Suprapubic skin (tissue), 4 donors: ENCODE measurements around the gene INSR. TPM values are rescaled to one million over a fixed set of nuclear protein-coding genes. Genes with fewer than 3 reads are reported as not detected.
A peak's percentile ranks its signal among the peaks of the same experiment; 100 is the strongest.

Experiments used
- DNase-seq, 2 donors: peaks; one replicate each; pipeline ENCODE4 v3.0.0-alpha.2; 2019; ENCODE audit warnings: low spot score in 2 of 2
- H3K27ac ChIP-seq: fragments of 200-600 bp; sonication (generic); one replicate; pipeline ENCODE4 v1.5.1; 2019
- H3K27me3 ChIP-seq: fragments of 200-600 bp; sonication (generic); one replicate; pipeline ENCODE4 v1.5.1; 2019
- H3K36me3 ChIP-seq: fragments of 200-600 bp; sonication (generic); one replicate; pipeline ENCODE4 v1.5.1; 2019
- H3K4me1 ChIP-seq: fragments of 200-600 bp; sonication (generic); one replicate; pipeline ENCODE4 v1.5.1; 2019
- H3K4me3 ChIP-seq: fragments of 200-600 bp; sonication (generic); one replicate; pipeline ENCODE4 v1.5.1; 2019; ENCODE audit warnings: mild to moderate bottlenecking
- H3K9me3 ChIP-seq: fragments of 200-600 bp; sonication (generic); one replicate; pipeline ENCODE4 v1.5.1; 2019
- EP300 ChIP-seq: sonication (generic); formaldehyde crosslinking; IDR thresholded peaks from one replicate; pipeline ENCODE4 v1.6.1; 2017; ENCODE audit warnings: antibody characterized with exemption
- POLR2A ChIP-seq, 2 donors: fragments of 450-650 bp; IDR thresholded peaks; one replicate each; pipeline ENCODE4 v1.6.1; 2017; ENCODE audit warnings: antibody characterized with exemption in 2 of 2, mild to moderate bottlenecking in 2 of 2, moderate library complexity in 2 of 2
- POLR2AphosphoS5 ChIP-seq, 3 donors: sonication (generic); formaldehyde crosslinking; IDR thresholded peaks; one replicate each; pipeline ENCODE4 v1.6.1; 2017; ENCODE audit warnings: antibody characterized with exemption in 3 of 3
- WGBS: methylation state at CpG from one replicate; pipeline ENCODE4 v1.1.5; 2018; 5-methylcytosine and 5-hydroxymethylcytosine counted together
- total RNA-seq, 4 donors: library from RNA; depleted of rRNA; stranded (reverse); fragments of >200 nt; gene quantifications; one replicate each; pipeline ENCODE4 v1.1.0, GENCODE V29; 2016
- TF ChIP-seq, protein P1 (sequence below), 2 donors: fragments of 200-600 bp in 1 of 2; fragments of 450-650 bp in 1 of 2; sonication (generic) in 1 of 2; IDR thresholded peaks; one replicate each; pipeline ENCODE4 v1.5.1; 2016 to 2019; ENCODE audit warnings: antibody characterized with exemption in 2 of 2, mild to moderate bottlenecking in 1 of 2, moderate library complexity in 1 of 2

INSR gene
- total RNA-seq, 4 donors from 2014 or later, result 51.5 to 173 (median 77.8) TPM

DNA sequence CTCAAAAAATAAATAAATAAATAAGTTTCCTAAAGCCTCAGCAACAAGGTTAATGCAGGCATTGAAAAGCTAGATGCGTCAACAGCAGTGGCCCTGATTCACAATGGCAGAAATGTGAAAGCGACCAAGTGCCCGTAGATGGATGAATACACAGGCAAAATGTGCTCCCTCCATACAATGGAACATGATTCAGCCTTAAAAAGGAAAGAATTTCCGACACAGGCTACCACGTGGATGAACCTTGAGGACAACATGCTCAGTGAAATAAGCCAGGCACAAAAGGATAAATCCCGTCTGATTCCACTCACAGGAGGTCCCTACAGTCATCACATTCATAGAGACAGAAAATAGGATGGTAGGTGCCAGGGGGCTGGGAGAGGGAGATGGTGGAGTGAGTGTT lies 31.7 kb downstream of the INSR start:
- DNase-seq, result no peak
- Histone ChIP-seq H3K9me3 (no peaks in the 10 kb centered on the region), H3K27me3 (no peaks in the 10 kb centered on the region), H3K4me3 (no peak overlapping the region), H3K4me1 (peaks cover 53% of the 10 kb centered on the region), H3K27ac (no peak overlapping the region), H3K36me3 (peaks cover 8% of the 10 kb centered on the region)
- TF ChIP-seq POLR2AphosphoS5 (IDR thresholded peaks at IDR 0.05) (no peak), EP300 (no peak), POLR2A (IDR thresholded peaks at IDR 0.05) (no peak)
- TF ChIP-seq, protein P1, sequence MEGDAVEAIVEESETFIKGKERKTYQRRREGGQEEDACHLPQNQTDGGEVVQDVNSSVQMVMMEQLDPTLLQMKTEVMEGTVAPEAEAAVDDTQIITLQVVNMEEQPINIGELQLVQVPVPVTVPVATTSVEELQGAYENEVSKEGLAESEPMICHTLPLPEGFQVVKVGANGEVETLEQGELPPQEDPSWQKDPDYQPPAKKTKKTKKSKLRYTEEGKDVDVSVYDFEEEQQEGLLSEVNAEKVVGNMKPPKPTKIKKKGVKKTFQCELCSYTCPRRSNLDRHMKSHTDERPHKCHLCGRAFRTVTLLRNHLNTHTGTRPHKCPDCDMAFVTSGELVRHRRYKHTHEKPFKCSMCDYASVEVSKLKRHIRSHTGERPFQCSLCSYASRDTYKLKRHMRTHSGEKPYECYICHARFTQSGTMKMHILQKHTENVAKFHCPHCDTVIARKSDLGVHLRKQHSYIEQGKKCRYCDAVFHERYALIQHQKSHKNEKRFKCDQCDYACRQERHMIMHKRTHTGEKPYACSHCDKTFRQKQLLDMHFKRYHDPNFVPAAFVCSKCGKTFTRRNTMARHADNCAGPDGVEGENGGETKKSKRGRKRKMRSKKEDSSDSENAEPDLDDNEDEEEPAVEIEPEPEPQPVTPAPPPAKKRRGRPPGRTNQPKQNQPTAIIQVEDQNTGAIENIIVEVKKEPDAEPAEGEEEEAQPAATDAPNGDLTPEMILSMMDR (IDR thresholded peaks at IDR 0.05), result no peak
- 95% methylated on average over 6 of the region's 6 CpGs for WGBS

DNA sequence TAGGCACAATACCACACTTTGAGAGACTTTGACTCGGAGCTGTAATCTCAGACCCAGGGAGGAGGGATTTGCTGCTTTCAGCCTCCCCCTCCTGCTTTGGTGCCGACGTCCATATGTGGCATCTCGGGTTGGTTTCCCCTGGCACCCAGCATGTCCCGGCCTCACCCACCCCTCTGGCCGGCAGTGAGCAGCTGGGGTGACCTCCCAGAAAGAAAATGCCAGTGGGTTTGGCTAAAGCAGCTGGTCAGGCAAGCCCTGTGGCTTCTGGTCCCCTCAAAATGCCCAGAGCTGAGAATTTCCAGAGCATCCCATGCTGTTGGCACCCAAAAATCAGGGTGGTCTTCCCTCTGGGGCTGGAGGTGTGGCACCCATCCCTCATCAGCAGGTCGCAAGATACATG lies 34.1 kb downstream of the INSR start:
- no peak overlapping the region for H3K4me3 ChIP-seq
- DNase-seq, result no peak
- TF ChIP-seq, protein P1 (IDR thresholded peaks at IDR 0.05), result no peak
- no peak for TF ChIP-seq EP300
- no peak for TF ChIP-seq POLR2A (IDR thresholded peaks at IDR 0.05)
- TF ChIP-seq POLR2AphosphoS5 (IDR thresholded peaks at IDR 0.05), result no peak
- no peaks in the 10 kb centered on the region for H3K9me3 ChIP-seq
- H3K4me1 ChIP-seq, result peaks cover 47% of the 10 kb centered on the region
- no peaks in the 10 kb centered on the region for H3K27me3 ChIP-seq
- WGBS, result 65% methylated on average over 7 of the region's 7 CpGs
- H3K27ac ChIP-seq, result no peak overlapping the region
- H3K36me3 ChIP-seq, result no peaks in the 10 kb centered on the region

DNA sequence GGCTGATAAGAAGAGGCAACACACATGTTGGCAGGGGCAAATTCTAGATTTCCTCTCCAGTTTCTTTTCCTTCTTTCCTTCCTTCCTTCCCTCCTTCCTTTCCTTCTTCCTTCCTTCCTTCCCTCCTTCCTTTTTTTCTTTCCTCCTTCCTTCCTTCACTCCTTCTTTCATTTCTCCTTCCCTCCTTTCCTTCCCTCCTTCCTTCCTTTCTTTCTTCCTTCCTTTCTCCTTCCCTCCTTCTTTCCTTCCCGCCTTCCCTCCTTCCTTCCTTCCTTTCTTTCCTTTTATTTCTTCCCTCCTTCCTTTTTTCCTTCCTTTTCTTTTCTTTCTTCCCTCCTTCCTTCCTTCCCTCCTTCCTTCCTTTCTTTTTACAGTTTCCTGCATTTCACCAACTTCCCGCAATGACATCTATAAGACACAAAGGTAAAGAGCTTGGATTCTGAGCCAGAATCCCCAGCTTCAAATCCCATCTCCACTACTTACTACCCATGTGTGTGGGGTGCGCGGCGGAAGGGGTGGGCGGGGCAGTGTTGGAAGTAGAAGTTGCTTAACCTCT lies 35.3 kb downstream of the INSR start:
- WGBS, result 89% methylated on average over 6 of the region's 6 CpGs
- H3K27me3 ChIP-seq, result no peaks in the 10 kb centered on the region
- peaks cover 47% of the 10 kb centered on the region for H3K4me1 ChIP-seq
- no peak for DNase-seq
- no peak overlapping the region for H3K27ac ChIP-seq
- TF ChIP-seq POLR2AphosphoS5 (IDR thresholded peaks at IDR 0.05) (no peak), POLR2A (IDR thresholded peaks at IDR 0.05) (no peak), EP300 (no peak)
- TF ChIP-seq, protein P1 (IDR thresholded peaks at IDR 0.05), result no peak
- H3K4me3 ChIP-seq, result no peak overlapping the region
- H3K36me3 ChIP-seq, result no peaks in the 10 kb centered on the region
- H3K9me3 ChIP-seq, result no peaks in the 10 kb centered on the region

DNA sequence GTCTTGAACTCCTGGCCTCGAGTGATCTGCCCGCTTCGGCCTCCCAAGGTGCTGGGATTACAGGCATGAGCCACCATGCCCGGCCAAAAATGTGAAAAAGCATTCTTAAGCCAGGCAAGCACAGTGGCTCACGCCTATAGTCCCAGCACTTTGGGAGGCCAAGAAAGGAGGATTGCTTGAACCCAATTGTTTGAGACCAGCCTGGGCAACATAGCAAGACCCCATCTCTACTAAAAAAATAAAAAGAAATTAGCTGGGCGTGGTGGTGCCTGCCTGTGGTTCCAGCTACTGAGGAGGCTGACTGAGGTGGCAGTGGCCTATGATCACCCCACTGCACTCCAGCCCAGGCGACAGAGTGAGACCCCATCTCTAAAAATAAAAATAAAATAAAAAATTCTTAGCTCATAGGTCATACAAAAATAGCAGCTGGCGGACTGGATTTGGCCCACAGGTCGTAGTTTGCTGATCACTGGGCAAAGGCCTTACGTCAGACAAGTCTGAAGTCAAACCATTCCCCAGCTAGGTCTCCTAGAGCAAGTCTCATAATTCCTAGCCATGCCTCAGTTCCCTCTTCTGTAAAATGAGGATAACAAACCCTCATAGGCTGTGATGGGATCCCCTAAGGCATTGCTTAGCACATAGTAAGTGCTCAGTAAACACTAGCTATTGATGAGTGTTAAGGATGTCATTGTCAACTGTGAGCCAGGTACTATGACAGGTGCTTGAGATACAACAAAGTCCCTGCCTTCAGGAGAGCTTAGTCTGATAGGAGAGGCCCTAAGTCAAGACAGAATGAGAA lies 36.0 kb downstream of the INSR start:
- peaks cover 46% of the 10 kb centered on the region for H3K4me1 ChIP-seq
- 95% methylated on average over 10 of the region's 10 CpGs for WGBS
- no peak for DNase-seq
- no peak overlapping the region for H3K4me3 ChIP-seq
- H3K9me3 ChIP-seq, result no peaks in the 10 kb centered on the region
- no peaks in the 10 kb centered on the region for H3K27me3 ChIP-seq
- TF ChIP-seq POLR2AphosphoS5 (IDR thresholded peaks at IDR 0.05) (no peak), EP300 (no peak), POLR2A (IDR thresholded peaks at IDR 0.05) (no peak)
- no peaks in the 10 kb centered on the region for H3K36me3 ChIP-seq
- H3K27ac ChIP-seq, result no peak overlapping the region

DNA sequence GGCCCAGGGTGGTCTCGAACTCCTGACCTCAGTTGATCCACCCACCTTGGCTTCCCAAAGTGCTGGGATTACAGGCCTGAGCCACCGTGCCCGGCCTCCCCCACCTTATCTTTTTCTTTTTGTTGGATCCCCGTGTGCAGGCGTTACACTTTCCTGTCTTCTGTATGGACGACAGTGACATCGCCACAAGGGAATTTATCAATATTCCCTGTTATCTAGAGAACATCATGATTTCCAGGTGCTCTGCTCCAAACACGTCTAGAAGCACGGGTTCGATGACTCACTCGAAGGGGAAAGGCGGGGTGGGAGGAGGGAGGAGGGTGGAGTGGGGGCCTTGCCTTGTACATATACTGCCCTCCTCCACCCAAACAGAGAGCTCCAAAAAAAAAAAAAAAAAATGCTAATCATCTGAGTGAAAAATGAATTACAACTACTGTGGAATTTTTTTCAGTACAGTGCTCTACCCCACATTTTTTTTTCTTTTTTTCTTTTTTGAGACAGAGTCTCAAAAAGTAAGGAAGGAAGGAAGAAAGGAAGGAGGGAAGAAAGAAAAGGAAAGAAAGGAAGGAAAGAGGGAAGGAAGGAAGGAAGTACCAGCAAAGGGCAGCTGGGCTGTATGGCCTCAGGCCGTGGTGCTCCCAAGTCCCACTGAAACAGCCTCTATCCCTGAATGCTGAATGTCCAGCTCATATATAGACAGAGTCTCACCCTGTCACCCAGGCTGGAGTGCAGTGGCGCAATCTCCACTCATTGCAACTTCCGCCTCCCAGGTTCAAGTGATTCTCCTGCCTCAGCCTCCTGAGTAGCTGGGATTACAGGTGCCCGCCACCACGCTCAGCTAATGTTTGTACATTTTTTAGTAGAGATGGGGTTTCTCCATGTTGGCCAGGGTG lies 36.8 kb downstream of the INSR start:
- DNase-seq, result peak in 1 of 2 donors; percentile 81
- Histone ChIP-seq H3K36me3 (no peaks in the 10 kb centered on the region), H3K4me3 (no peak overlapping the region), H3K4me1 (peaks cover 40% of the 10 kb centered on the region), H3K27ac (peak overlapping the region; percentile 24), H3K9me3 (no peaks in the 10 kb centered on the region), H3K27me3 (no peaks in the 10 kb centered on the region)
- TF ChIP-seq EP300, result no peak
- TF ChIP-seq, protein P1 (IDR thresholded peaks at IDR 0.05), result no peak
- 56% methylated on average over 17 of the region's 17 CpGs for WGBS
